GM12878 (cell line): ENCODE measurements around the gene CAVIN1. TPM values are rescaled to one million over a fixed set of nuclear protein-coding genes. Genes with fewer than 3 reads are reported as not detected.
"Not testable (repeated sequence)": the region's sequence is repeated elsewhere in the genome, so short reads cannot be mapped to it uniquely, and the experiment has no call there.

ENCODE experiments used
- ATAC-seq: fragments of 200-7000 bp; cut with Tn5 transposase; 3 replicates; pipeline ENCODE4 v1.9.1; 2020; ENCODE audit warnings: mild to moderate bottlenecking, moderate library complexity
- BruUV-seq: library from RNA; stranded (reverse); fragments of 400-500 nt; replicated peaks from 2 replicates; lab custom pipeline; 2021; lab: Mats Ljungman, UMichigan
- CTCF ChIA-PET: fragments of 300-600 bp; sonication (Branson Sonifier 250); formaldehyde crosslinking; extraction: SDS; loops from one replicate; lab custom pipeline; 2021; ENCODE audit warnings: inconsistent platforms; lab: Yijun Ruan, JAX
- POLR2A ChIA-PET: fragments of 350-600 bp; formaldehyde crosslinking; extraction: SDS; loops from one replicate; lab custom pipeline; 2021; ENCODE audit warnings: inconsistent platforms; lab: Charles Lee
- RAD21 ChIA-PET: fragments of 300-600 bp; sonication (Branson Sonifier 250); formaldehyde crosslinking; loops from one replicate; lab custom pipeline; 2023; ENCODE audit warnings: antibody characterized with exemption; ENCODE audit not compliant: unreplicated experiment; lab: Charles Lee
- SMC1A ChIA-PET: fragments of 300-600 bp; sonication (Branson Sonifier 250); formaldehyde crosslinking; loops from one replicate; lab custom pipeline; 2023; ENCODE audit not compliant: unreplicated experiment, uncharacterized antibody; lab: Charles Lee
- DNase-seq: peaks from one replicate; pipeline ENCODE4 v3.0.0-alpha.2; 2011; ENCODE audit warnings: low read depth, low spot score
- FAIRE-seq: peaks from 3 replicates; lab custom pipeline; 2011; peaks lifted over from hg19 to GRCh38; lab: Jason Lieb, UNC
- H2AFZ ChIP-seq: 2 replicates; pipeline ENCODE4 v1.6.0; 2011; ENCODE audit warnings: low read depth, low read length, control low read depth; ENCODE audit not compliant: control insufficient read depth
- H3K27ac ChIP-seq: 2 replicates; pipeline ENCODE4 v1.5.1; 2011; ENCODE audit warnings: control low read depth; ENCODE audit not compliant: control insufficient read depth, insufficient read depth
- H3K27me3 ChIP-seq, 2 experiments: replicated peaks in 1 of 2; 2 replicates each; pipeline versions ENCODE4 v1.6.0 to v1.6.1; 2011; ENCODE audit warnings: low read length in 1 of 2; ENCODE audit not compliant: control insufficient read depth in 2 of 2, insufficient read depth in 2 of 2
- H3K36me3 ChIP-seq, 2 experiments: 2 replicates each; pipeline ENCODE4 v1.5.1; 2011; ENCODE audit warnings: low read length in 1 of 2; ENCODE audit not compliant: control insufficient read depth in 2 of 2, insufficient read depth in 2 of 2
- H3K4me1 ChIP-seq: 2 replicates; pipeline ENCODE4 v1.6.1; 2011; ENCODE audit warnings: mild to moderate bottlenecking, low read length, moderate library complexity, mixed read lengths; ENCODE audit not compliant: control insufficient read depth, insufficient read depth
- H3K4me2 ChIP-seq: 2 replicates; pipeline ENCODE4 v1.6.0; 2011; ENCODE audit warnings: control low read depth; ENCODE audit not compliant: control insufficient read depth, insufficient read depth
- H3K4me3 ChIP-seq: fragments of 200-600 bp; sonication (generic); 2 replicates; pipeline ENCODE4 v1.5.1; 2016
- H3K79me2 ChIP-seq: 2 replicates; pipeline ENCODE4 v1.6.0; 2011; ENCODE audit warnings: low read length; ENCODE audit not compliant: control insufficient read depth, insufficient read depth
- H3K9ac ChIP-seq: 2 replicates; pipeline ENCODE4 v1.8.0; 2011; ENCODE audit warnings: low read length, control low read depth, mixed read lengths; ENCODE audit not compliant: control insufficient read depth, insufficient read depth
- H3K9me3 ChIP-seq: replicated peaks from 3 replicates; pipeline ENCODE4 v1.5.1; 2011; ENCODE audit warnings: mild to moderate bottlenecking, low read length; ENCODE audit not compliant: control insufficient read depth, insufficient read depth
- H4K20me1 ChIP-seq: 2 replicates; pipeline ENCODE4 v1.6.0; 2011; ENCODE audit not compliant: control insufficient read depth, insufficient read depth
- BHLHE40 ChIP-seq, 2 experiments: fragments of 450-650 bp in 1 of 2; IDR thresholded peaks; 2 replicates each; pipeline ENCODE4 v1.6.1; 2011 to 2017; ENCODE audit warnings: low read depth in 2 of 2, borderline replicate concordance in 1 of 2, improper control_type of control experiment in 1 of 2, low read length in 1 of 2, mild to moderate bottlenecking in 1 of 2
- PBX3 ChIP-seq: IDR thresholded peaks from 2 replicates; pipeline ENCODE4 v1.6.1; 2011; ENCODE audit warnings: mild to moderate bottlenecking, low read depth, low read length, moderate library complexity; ENCODE audit not compliant: insufficient replicate concordance
- SMAD5 ChIP-seq: IDR thresholded peaks from 2 replicates; pipeline ENCODE4 v1.6.1; 2016; ENCODE audit warnings: antibody characterized with exemption, low read depth
- WGBS: methylation state at CpG from one replicate; pipeline ENCODE4 v1.1.6; 2016; ENCODE audit warnings: low lambda C conversion rate; ENCODE audit not compliant: insufficient replicate concordance, insufficient coverage; ENCODE audit errors: missing lambda C conversion rate; 5-methylcytosine and 5-hydroxymethylcytosine counted together
- in situ Hi-C: fragments of 300-500 bp; cut with MboI; formaldehyde crosslinking; loops from 9 replicates; pipeline ENCODE4 v1.14.3; 2018; ENCODE audit warnings: mixed read lengths
- intact Hi-C: fragments of 100-400 bp; cut with micrococcal nuclease; formaldehyde crosslinking; loops from one replicate; pipeline ENCODE4 v1.14.2; 2022; ENCODE audit not compliant: unreplicated experiment
- polyA plus RNA-seq, 11 experiments: library from polyadenylated mRNA; depleted of rRNA in 4 of 11; unstranded in 6 of 11; stranded (reverse) in 5 of 11; fragments of >200 nt; fragmentation: Nextera tagmentation in 4 of 11; fragmentation: Illumina TruSeq in 1 of 11; extraction: Ambion mirVana in 4 of 11; extraction: Trizol in 1 of 11; gene quantifications; 1 replicate in 1 of 11; 2 replicates in 10 of 11; pipeline versions ENCODE4 v1.2.1 to v1.2.3, GENCODE V29; 2011 to 2016; ENCODE audit warnings: inconsistent platforms in 2 of 11, missing spikeins in 2 of 11, low read depth in 1 of 11
- total RNA-seq, 4 experiments: library from RNA; depleted of rRNA in 3 of 4; stranded (reverse); fragments of >200 nt in 3 of 4; fragmentation: Illumina TruSeq in 1 of 4; extraction: Trizol in 1 of 4; gene quantifications; 2 replicates each; pipeline versions ENCODE4 v1.2.1 to v1.2.3, GENCODE V29; 2013 to 2021

Gene CAVIN1
- total and polyA plus RNA-seq, 10 of the 15 experiments (the other 5 are each of a cell fraction or from before 2014, with no cell fraction given), result 0.03 to 1.1 (median 0.37) TPM

GRCh38 chr17:42402117-42402516 is 20.9 kb downstream of the CAVIN1 start:
- TF ChIP-seq SMAD5 (no peak), BHLHE40 (IDR thresholded peaks at IDR 0.05; ENCODE audit: borderline replicate concordance in 1 of 2, low read depth in 2 of 2, low read length in 1 of 2) (peak in 1 of 2 experiments; percentile 20; a peak in 1 of 4 replicates), PBX3 (no peak)
- ATAC-seq (no peak), FAIRE-seq (no peak), DNase-seq (no peak)
- Histone ChIP-seq H3K27me3 (no peaks in the 10 kb centered on the region), H3K27ac (no peak overlapping the region), H4K20me1 (no peaks in the 10 kb centered on the region; the same call in 1 of the 2 replicates), H3K79me2 (no peaks in the 10 kb centered on the region), H3K9me3 (no peaks in the 10 kb centered on the region), H2AFZ (no peak overlapping the region), H3K4me1 (no peaks in the 10 kb centered on the region; the same call in 1 of the 2 replicates), H3K36me3 (no peaks in the 10 kb centered on the region), H3K9ac (no peak overlapping the region), H3K4me3 (no peak overlapping the region), H3K4me2 (no peak overlapping the region)
- SMC1A ChIA-PET, result interaction anchor here (0.6 to 22.3 kb wide), 18 partner anchors 9 to 220 kb away, joined by 3 to 528 read pairs (median 5); partner anchors contain the start of genes KCNH4 and STAT3
- 45% methylated on average over 3 of the region's 3 CpGs for WGBS
- BruUV-seq, result no TSS peak
- RAD21 ChIA-PET, result interaction anchor here (1.4 to 11.0 kb wide), 10 partner anchors 10 to 113 kb away, joined by 6 to 373 read pairs (median 10); partner anchors contain the start of genes STAT3 and STAT5A
- in situ Hi-C loops, result loop anchor here (5.0 kb wide), 1 partner anchor 80 kb away; no protein-coding TSS in a partner anchor
- intact Hi-C loops, result loop anchor here (10.0 kb wide), 2 partner anchors 177 to 217 kb away; partner anchors contain the start of genes HCRT and KCNH4
- CTCF ChIA-PET, result interaction anchor here (0.5 to 16.2 kb wide), 23 partner anchors 9 to 439 kb away, joined by 3 to 732 read pairs (median 8); partner anchors contain the start of genes KCNH4 and STAT3
- POLR2A ChIA-PET, result interaction anchor here (1.2 kb wide), 1 partner anchor 67 kb away, joined by 5 read pairs; no protein-coding TSS in a partner anchor

- WGBS, result 76% methylated on average over 8 of the region's 8 CpGs
- H3K4me2 ChIP-seq, H3K4me3 ChIP-seq, H3K36me3 ChIP-seq, BruUV-seq, H3K9me3 ChIP-seq, H3K4me1 ChIP-seq, H2AFZ ChIP-seq, H3K79me2 ChIP-seq, FAIRE-seq, H4K20me1 ChIP-seq, H3K9ac ChIP-seq, ATAC-seq, H3K27ac ChIP-seq, H3K27me3 ChIP-seq, POLR2A ChIA-PET, DNase-seq: not testable (repeated sequence)
- in situ Hi-C loops, result loop anchor here (5.0 kb wide), 1 partner anchor 79 kb away; no protein-coding TSS in a partner anchor
- CTCF ChIA-PET, result interaction anchor here (0.9 to 16.2 kb wide), 6 partner anchors 59 to 129 kb away, joined by 3 to 732 read pairs (median 13); no protein-coding TSS in a partner anchor
- SMC1A ChIA-PET, result interaction anchor here (1.2 to 22.3 kb wide), 6 partner anchors 12 to 81 kb away, joined by 3 to 528 read pairs (median 10); partner anchors contain the start of gene STAT3
- intact Hi-C loops, result loop anchor here (10.0 kb wide), 2 partner anchors 176 to 216 kb away; partner anchors contain the start of genes HCRT and KCNH4
- RAD21 ChIA-PET, result interaction anchor here (11.0 kb wide), 1 partner anchor 82 kb away, joined by 373 read pairs; no protein-coding TSS in a partner anchor
Measured at GRCh38 chr17:42400844-42401375, 22.1 kb downstream of the CAVIN1 start.
